Ectodermal cell (in vitro differentiated cells): ENCODE results near the gene ATP6V1C2.
"Not testable (repeated sequence)": the region's sequence is repeated elsewhere in the genome, so short reads cannot be mapped to it uniquely, and the experiment has no call there.

Experiments
- H3K27ac ChIP-seq: 2 replicates; pipeline ENCODE4 v1.7.0; 2013; ENCODE audit warnings: mild to moderate bottlenecking, low read depth, low read length; ENCODE audit not compliant: insufficient read depth, poor library complexity, severe bottlenecking
- H3K27me3 ChIP-seq: 2 replicates; pipeline ENCODE4 v1.7.0; 2013; ENCODE audit warnings: mild to moderate bottlenecking, low read length; ENCODE audit not compliant: insufficient read depth, control insufficient read depth, poor library complexity, severe bottlenecking
- H3K36me3 ChIP-seq: one replicate; pipeline ENCODE4 v1.7.0; 2013; ENCODE audit warnings: low read length; ENCODE audit not compliant: control insufficient read depth, insufficient read depth
- H3K4me1 ChIP-seq: one replicate; pipeline ENCODE4 v1.7.0; 2013; ENCODE audit warnings: low read length; ENCODE audit not compliant: control insufficient read depth, insufficient read depth
- H3K4me3 ChIP-seq: 2 replicates; pipeline ENCODE4 v1.7.0; 2013; ENCODE audit warnings: low read depth, low read length, control low read depth; ENCODE audit not compliant: insufficient read depth
- H3K9me3 ChIP-seq: 2 replicates; pipeline ENCODE4 v1.7.0; 2013; ENCODE audit warnings: mild to moderate bottlenecking, low read length, moderate library complexity; ENCODE audit not compliant: control insufficient read depth
- WGBS, 2 experiments: methylation state at CpG; one replicate each; pipeline ENCODE4 v1.1.7; 2013; ENCODE audit warnings: missing lambda C conversion rate in 2 of 2; 5-methylcytosine and 5-hydroxymethylcytosine counted together

Gene ATP6V1C2

DNA sequence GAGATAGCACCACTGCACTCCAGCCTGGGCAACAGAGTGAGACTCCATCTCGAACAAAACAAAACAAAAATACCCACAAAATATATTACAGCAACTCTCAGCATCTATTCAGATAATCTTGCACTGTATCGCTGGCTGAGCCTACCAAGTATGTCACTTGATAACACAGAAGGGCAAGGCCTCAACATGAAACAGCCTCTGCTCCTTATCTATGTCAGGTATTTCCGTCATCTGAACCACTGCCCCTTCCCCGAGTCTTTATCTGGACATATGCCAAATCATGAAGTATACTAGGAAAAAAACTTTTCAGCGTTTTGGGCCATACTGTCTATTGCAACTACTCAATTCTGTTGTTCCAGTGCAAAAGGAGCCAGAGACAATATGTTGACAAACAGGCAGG is 73.4 kb downstream of the ATP6V1C2 start:
- Histone ChIP-seq H3K36me3 (peaks cover 45% of the 10 kb centered on the region), H3K9me3 (no peaks in the 10 kb centered on the region), H3K4me1 (no peaks in the 10 kb centered on the region), H3K4me3 (no peak overlapping the region), H3K27ac (no peak overlapping the region), H3K27me3 (no peaks in the 10 kb centered on the region)
- WGBS, 2 experiments: 94 to 99% methylated on average over 5 of the region's 5 CpGs

DNA sequence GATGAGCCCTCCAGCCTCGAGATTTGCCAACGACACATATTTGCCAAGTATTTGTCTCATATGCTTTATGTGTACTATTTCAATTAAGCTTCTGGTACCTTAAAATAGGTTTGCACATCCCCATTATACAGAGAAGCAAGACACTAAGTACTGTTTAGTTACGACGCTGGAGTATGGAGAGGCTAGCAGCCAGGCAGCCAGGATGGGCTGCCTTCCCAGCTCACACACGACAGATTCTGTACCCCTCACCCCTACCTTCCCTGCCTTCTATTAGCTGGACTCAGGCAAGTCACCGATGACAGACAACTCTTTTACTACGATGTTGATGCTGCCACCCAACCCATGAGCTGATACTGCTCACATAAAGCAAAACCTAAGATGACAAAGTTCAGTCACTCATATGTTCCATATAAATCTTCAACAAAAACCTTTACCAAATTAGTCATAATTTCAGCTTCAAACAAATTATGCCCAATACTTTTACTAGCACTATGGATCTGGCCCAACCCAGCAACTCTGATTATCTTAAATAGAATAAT is 74.1 kb downstream of the ATP6V1C2 start:
- H3K36me3 ChIP-seq: peaks cover 40% of the 10 kb centered on the region

GRCh38 chr2:10796703-10797102 is 75.3 kb downstream of the ATP6V1C2 start:
- 96 to 100% methylated on average over 2 of the region's 2 CpGs for WGBS, 2 experiments
- Histone ChIP-seq H3K27ac (no peak overlapping the region), H3K4me1 (no peaks in the 10 kb centered on the region), H3K27me3 (no peaks in the 10 kb centered on the region), H3K4me3 (no peak overlapping the region), H3K36me3 (peaks cover 36% of the 10 kb centered on the region), H3K9me3 (no peaks in the 10 kb centered on the region)

More for the DNA sequence above, 74.1 kb downstream of the ATP6V1C2 start:
- Histone ChIP-seq H3K9me3 (no peaks in the 10 kb centered on the region), H3K4me1 (no peaks in the 10 kb centered on the region), H3K4me3 (no peak overlapping the region), H3K27ac (no peak overlapping the region), H3K27me3 (no peaks in the 10 kb centered on the region)
- 73 to 76% methylated on average over 7 of the region's 7 CpGs for WGBS, 2 experiments

- Histone ChIP-seq H3K27me3 (no peaks in the 10 kb centered on the region), H3K4me1 (no peaks in the 10 kb centered on the region), H3K36me3 (peaks cover 31% of the 10 kb centered on the region), H3K9me3 (no peaks in the 10 kb centered on the region), H3K4me3 (no peak overlapping the region), H3K27ac (no peak overlapping the region)
- 72 to 86% methylated on average over 6 to 8 of the region's 8 CpGs for WGBS, 2 experiments
Measured at GRCh38 chr2:10798783-10799182, 77.4 kb downstream of the ATP6V1C2 start.

DNA sequence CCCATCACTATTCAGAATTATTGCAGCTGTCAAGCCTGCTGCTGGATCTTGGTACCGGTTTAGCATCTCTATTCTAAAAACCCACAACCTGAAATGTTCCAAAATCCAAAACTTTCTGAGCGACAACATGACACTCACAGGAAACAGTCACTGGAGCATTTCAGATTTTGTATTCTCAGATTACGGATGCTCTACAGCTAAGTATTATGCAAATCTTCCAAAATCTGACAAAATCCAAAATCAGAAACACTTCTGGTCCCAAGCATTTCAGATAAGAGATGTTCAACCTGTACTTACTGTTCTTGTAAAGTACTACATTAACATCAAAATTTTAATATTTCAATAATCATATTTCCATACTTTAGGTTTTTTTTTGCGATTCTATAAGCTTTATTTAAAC is 78.7 kb downstream of the ATP6V1C2 start:
- WGBS, 2 experiments: 95 to 98% methylated on average over 4 of the region's 4 CpGs
- H3K27ac ChIP-seq: no peak overlapping the region
- no peaks in the 10 kb centered on the region for H3K9me3 ChIP-seq
- peaks cover 26% of the 10 kb centered on the region for H3K36me3 ChIP-seq
- no peaks in the 10 kb centered on the region for H3K4me1 ChIP-seq
- H3K4me3 ChIP-seq: no peak overlapping the region
- H3K27me3 ChIP-seq: no peaks in the 10 kb centered on the region

GRCh38 chr2:10802657-10803056 is 81.2 kb downstream of the ATP6V1C2 start:
- no peak overlapping the region for H3K27ac ChIP-seq
- 86 to 90% methylated on average over 8 of the region's 8 CpGs for WGBS, 2 experiments
- H3K27me3 ChIP-seq: no peaks in the 10 kb centered on the region
- no peaks in the 10 kb centered on the region for H3K4me1 ChIP-seq
- H3K9me3 ChIP-seq: no peaks in the 10 kb centered on the region
- H3K4me3 ChIP-seq: no peak overlapping the region
- H3K36me3 ChIP-seq: peaks cover 8% of the 10 kb centered on the region

DNA sequence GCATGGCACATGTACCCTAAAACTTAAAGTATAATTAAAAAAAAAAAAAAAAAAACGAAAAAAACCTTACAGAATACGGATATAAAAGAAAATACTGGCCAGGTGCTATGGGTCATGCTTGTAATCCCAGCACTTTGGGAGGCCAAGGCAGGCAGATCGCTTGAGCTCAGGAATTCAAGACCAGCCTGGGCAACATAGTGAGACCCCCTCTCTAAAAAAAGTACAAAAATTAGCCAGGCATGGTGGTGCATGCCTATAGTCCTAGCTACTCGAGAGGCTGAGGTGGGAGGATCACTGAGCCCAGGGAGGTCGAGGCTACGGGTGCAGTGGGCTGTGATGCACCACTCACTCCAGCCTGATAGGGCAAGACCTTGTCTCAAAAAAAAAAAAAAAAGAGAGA is 84.6 kb downstream of the ATP6V1C2 start:
- H3K27ac ChIP-seq, H3K9me3 ChIP-seq, H3K4me3 ChIP-seq, H3K36me3 ChIP-seq, H3K27me3 ChIP-seq: not testable (repeated sequence)
- peaks cover 12% of the 10 kb centered on the region for H3K4me1 ChIP-seq
- 85 to 90% methylated on average over 6 of the region's 6 CpGs for WGBS, 2 experiments

- H3K4me1 ChIP-seq: peaks cover 12% of the 10 kb centered on the region
- H3K4me3 ChIP-seq: no peak overlapping the region
- H3K9me3 ChIP-seq: no peaks in the 10 kb centered on the region
- WGBS, 2 experiments: 83 to 90% methylated on average over 2 of the region's 3 CpGs
- no peak overlapping the region for H3K27ac ChIP-seq
- H3K36me3 ChIP-seq: peaks cover 6% of the 10 kb centered on the region
- H3K27me3 ChIP-seq: no peaks in the 10 kb centered on the region
Measured at GRCh38 chr2:10806543-10806942, 85.1 kb downstream of the ATP6V1C2 start.

- Histone ChIP-seq H3K27ac (no peak overlapping the region), H3K9me3 (no peaks in the 10 kb centered on the region), H3K4me3 (peak overlapping the region; percentile 88), H3K4me1 (peaks cover 12% of the 10 kb centered on the region), H3K27me3 (no peaks in the 10 kb centered on the region), H3K36me3 (no peaks in the 10 kb centered on the region)
- WGBS, 2 experiments: 75 to 78% methylated on average over 8 of the region's 8 CpGs
Measured at GRCh38 chr2:10810202-10811161, 89.1 kb downstream of the ATP6V1C2 start.

- peak overlapping the region; percentile 88 for H3K4me3 ChIP-seq
- 4 to 7% methylated on average over 14 of the region's 14 CpGs for WGBS, 2 experiments
- H3K4me1 ChIP-seq: peaks cover 12% of the 10 kb centered on the region
- no peaks in the 10 kb centered on the region for H3K27me3 ChIP-seq
- no peaks in the 10 kb centered on the region for H3K36me3 ChIP-seq
- no peaks in the 10 kb centered on the region for H3K9me3 ChIP-seq
- H3K27ac ChIP-seq: no peak overlapping the region
Measured at GRCh38 chr2:10811517-10811916, 90.1 kb downstream of the ATP6V1C2 start.
